GM18507 (cell line): Measurements from ENCODE around the gene ATXN1.

Experiments
- DNase-seq: peaks from one replicate; pipeline ENCODE4 v3.0.0; 2011; ENCODE audit warnings: low read depth; ENCODE audit not compliant: insufficient read length; ENCODE audit errors: extremely low spot score
- FAIRE-seq: peaks from 2 replicates; lab custom pipeline; 2011; peaks lifted over from hg19 to GRCh38; lab: Jason Lieb, UNC

ATXN1 gene

GRCh38 chr6:16688436-16688835, 72.8 kb downstream of the ATXN1 start:
- no peak for DNase-seq
- no peak for FAIRE-seq

GRCh38 chr6:16687045-16687444, 74.2 kb downstream of the ATXN1 start:
- DNase-seq, result no peak
- peak; percentile 42 for FAIRE-seq

GRCh38 chr6:16684896-16685554, 76.2 kb downstream of the ATXN1 start:
- peak; percentile 83 for FAIRE-seq
- no peak for DNase-seq

GRCh38 chr6:16684195-16684689, 77.0 kb downstream of the ATXN1 start:
- FAIRE-seq, result peak; percentile 42

GRCh38 chr6:16683641-16684194, 77.5 kb downstream of the ATXN1 start:
- FAIRE-seq, result no peak
- DNase-seq, result no peak

More at GRCh38 chr6:16684195-16684689, 77.0 kb downstream of the ATXN1 start:
- no peak for DNase-seq

GRCh38 chr6:16681260-16681873, 79.9 kb downstream of the ATXN1 start:
- FAIRE-seq (no peak), DNase-seq (no peak)

- DNase-seq (no peak), FAIRE-seq (no peak)
These were observed 82.2 kb downstream of the ATXN1 start for GRCh38 chr6:16679050-16679449.

GRCh38 chr6:16677458-16677857, 83.8 kb downstream of the ATXN1 start:
- FAIRE-seq (no peak), DNase-seq (no peak)

- FAIRE-seq, result no peak
These were observed 84.3 kb downstream of the ATXN1 start for GRCh38 chr6:16676978-16677377.

GRCh38 chr6:16676376-16676775, 84.9 kb downstream of the ATXN1 start:
- no peak for DNase-seq
- no peak for FAIRE-seq

More at GRCh38 chr6:16676978-16677377, 84.3 kb downstream of the ATXN1 start:
- DNase-seq, result no peak

- no peak for FAIRE-seq
- DNase-seq, result no peak
These were observed 86.4 kb downstream of the ATXN1 start for GRCh38 chr6:16674801-16675392.

GRCh38 chr6:16673011-16673797, 88.1 kb downstream of the ATXN1 start:
- FAIRE-seq, result no peak
- no peak for DNase-seq

- FAIRE-seq, result no peak
- DNase-seq, result no peak
These were observed 89.7 kb downstream of the ATXN1 start for GRCh38 chr6:16671302-16672289.

- FAIRE-seq, result no peak
- no peak for DNase-seq
These were observed 90.6 kb downstream of the ATXN1 start for GRCh38 chr6:16670617-16671051.

- DNase-seq (no peak), FAIRE-seq (peak; percentile 79)
These were observed 91.1 kb downstream of the ATXN1 start for GRCh38 chr6:16670183-16670582.

GRCh38 chr6:16669227-16669626, 92.0 kb downstream of the ATXN1 start:
- peak; percentile 71 for FAIRE-seq
- no peak for DNase-seq

GRCh38 chr6:16667509-16667908, 93.8 kb downstream of the ATXN1 start:
- FAIRE-seq, result no peak

GRCh38 chr6:16665992-16666391, 95.3 kb downstream of the ATXN1 start:
- no peak for FAIRE-seq
- no peak for DNase-seq

More at GRCh38 chr6:16667509-16667908, 93.8 kb downstream of the ATXN1 start:
- no peak for DNase-seq
